Gastroesophageal sphincter (tissue), 4 donors: ENCODE data around the gene IDH3G. TPM values are rescaled to one million over a fixed set of nuclear protein-coding genes. Genes with fewer than 3 reads are reported as not detected.

Experiments used
- ATAC-seq: fragments of 150-250 bp; one replicate; pipeline ENCODE4 v1.9.1; 2016; ENCODE audit warnings: mild to moderate bottlenecking, moderate library complexity
- H3K27ac ChIP-seq, 4 donors: fragments of 200-600 bp; sonication (generic) in 3 of 4; 1 replicate in 3 of 4; 2 replicates in 1 of 4; pipeline ENCODE4 v1.5.1; 2016 to 2019
- H3K27me3 ChIP-seq: fragments of 200-600 bp; sonication (generic); one replicate; pipeline ENCODE4 v1.5.1; 2019
- H3K36me3 ChIP-seq, 2 donors: fragments of 200-600 bp; sonication (generic); one replicate each; pipeline ENCODE4 v1.5.1; 2019; ENCODE audit warnings: control low read depth in 1 of 2
- H3K4me1 ChIP-seq, 3 donors: fragments of 200-600 bp; sonication (generic); 1 replicate in 2 of 3; 2 replicates in 1 of 3; pipeline ENCODE4 v1.5.1; 2016 to 2019; ENCODE audit warnings: control low read depth in 2 of 3
- H3K4me3 ChIP-seq, 2 donors: fragments of 200-600 bp; sonication (generic); one replicate each; pipeline ENCODE4 v1.5.1; 2019; ENCODE audit warnings: mild to moderate bottlenecking in 1 of 2, moderate library complexity in 1 of 2
- H3K9me3 ChIP-seq, 3 donors: fragments of 200-600 bp; sonication (generic); one replicate each; pipeline ENCODE4 v1.5.1; 2017 to 2019; ENCODE audit warnings: control low read depth in 2 of 3
- EP300 ChIP-seq: sonication (generic); formaldehyde crosslinking; IDR thresholded peaks from one replicate; pipeline ENCODE4 v1.6.1; 2017; ENCODE audit warnings: antibody characterized with exemption, mild to moderate bottlenecking
- POLR2A ChIP-seq, 2 donors: fragments of 450-650 bp; IDR thresholded peaks; one replicate each; pipeline ENCODE4 v1.6.1; 2017; ENCODE audit warnings: antibody characterized with exemption in 2 of 2, mild to moderate bottlenecking in 2 of 2, moderate library complexity in 1 of 2
- POLR2AphosphoS5 ChIP-seq: sonication (generic); formaldehyde crosslinking; IDR thresholded peaks from one replicate; pipeline ENCODE4 v1.6.1; 2017; ENCODE audit warnings: antibody characterized with exemption
- WGBS, 2 donors: methylation state at CpG; one replicate each; pipeline ENCODE4 v1.1.5; 2018; ENCODE audit warnings: low coverage in 1 of 2; 5-methylcytosine and 5-hydroxymethylcytosine counted together
- total RNA-seq, 4 donors: library from RNA; depleted of rRNA; stranded (reverse); fragments of >200 nt; gene quantifications; one replicate each; pipeline ENCODE4 v1.1.0, GENCODE V29; 2016
- TF ChIP-seq, protein P1 (sequence below), 4 experiments: fragments of 200-600 bp in 2 of 4; fragments of 450-650 bp in 2 of 4; sonication (generic) in 1 of 4; IDR thresholded peaks; one replicate each; pipeline ENCODE4 v1.5.1; 2017 to 2019; ENCODE audit warnings: antibody characterized with exemption in 4 of 4, mild to moderate bottlenecking in 2 of 4, moderate library complexity in 2 of 4

The IDH3G gene
- 100 to 1,000 TPM in 1 of 4 donors, 10 to 100 TPM in 3; 55.5 to 104 (median 59.7) TPM for total RNA-seq

DNA sequence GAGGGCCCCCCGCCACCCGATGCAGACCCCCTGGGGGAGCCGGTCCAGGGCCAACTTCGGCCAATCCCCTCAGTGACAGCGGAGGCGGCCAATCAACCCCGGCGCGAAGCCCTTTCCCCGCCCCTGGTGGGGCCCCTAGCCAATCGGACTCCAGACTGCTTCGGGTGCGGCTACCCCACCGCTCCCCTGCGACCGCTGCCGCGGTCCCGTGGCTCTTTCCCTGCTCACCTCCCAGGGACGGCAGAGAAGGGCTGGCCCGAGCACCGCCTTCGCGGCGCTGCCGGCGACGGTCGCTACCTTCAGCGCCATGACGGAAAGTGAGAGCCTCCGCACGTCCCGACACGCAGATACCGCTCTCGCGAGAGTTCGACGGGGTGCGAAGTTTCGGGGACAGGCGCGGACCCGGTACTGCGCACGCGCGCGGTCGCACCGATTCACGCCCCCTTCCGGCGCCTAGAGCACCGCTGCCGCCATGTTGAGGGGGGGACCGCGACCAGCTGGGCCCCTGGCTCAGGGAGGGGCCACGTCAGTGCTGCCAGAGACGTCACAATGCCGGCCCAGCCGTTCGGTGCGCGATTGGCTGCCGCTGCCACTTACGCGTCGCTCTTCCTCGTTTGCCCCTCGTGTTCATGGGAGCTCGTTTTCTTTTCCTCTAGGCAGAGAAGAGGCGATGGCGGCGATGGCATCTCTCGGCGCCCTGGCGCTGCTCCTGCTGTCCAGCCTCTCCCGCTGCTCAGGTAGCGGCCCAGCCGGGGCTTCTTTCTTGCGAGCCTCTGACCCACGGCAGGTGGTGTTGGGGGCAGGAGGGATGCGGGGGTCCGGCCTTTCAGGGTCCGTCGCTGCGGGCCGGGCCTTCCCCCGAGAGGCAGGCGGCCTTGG lies at the start of gene IDH3G, which contains the start of gene SSR4:
Gene IDH3G (minus strand): TSS at position 358 of the 879 bp plus-strand sequence. CDS start 49 bp downstream, at position 309.
Gene SSR4 (plus strand): TSS at position 651 of the 879 bp plus-strand sequence. CDS start 20 bp downstream, at position 671.
- Histone ChIP-seq H3K36me3 (peaks cover 0 to 41% of the 10 kb centered on the region in 2 donors), H3K4me1 (peaks cover 0 to 54% (median 9%) of the 10 kb centered on the region in 3 donors), H3K27ac (peak within 1 kb of the TSS; percentile 92 to 96 (median 94)), H3K9me3 (no peaks in the 10 kb centered on the region), H3K27me3 (no peaks in the 10 kb centered on the region), H3K4me3 (peak within 1 kb of the TSS; percentile 66 to 73)
- WGBS, 2 donors, result 18% methylated on average over 12 of the region's 92 CpGs; no CpG with 5 or more reads in 1 of the 2 donors
- peak; percentile 95 for ATAC-seq
- TF ChIP-seq POLR2AphosphoS5, result peak; percentile 32
- TF ChIP-seq, protein P1, sequence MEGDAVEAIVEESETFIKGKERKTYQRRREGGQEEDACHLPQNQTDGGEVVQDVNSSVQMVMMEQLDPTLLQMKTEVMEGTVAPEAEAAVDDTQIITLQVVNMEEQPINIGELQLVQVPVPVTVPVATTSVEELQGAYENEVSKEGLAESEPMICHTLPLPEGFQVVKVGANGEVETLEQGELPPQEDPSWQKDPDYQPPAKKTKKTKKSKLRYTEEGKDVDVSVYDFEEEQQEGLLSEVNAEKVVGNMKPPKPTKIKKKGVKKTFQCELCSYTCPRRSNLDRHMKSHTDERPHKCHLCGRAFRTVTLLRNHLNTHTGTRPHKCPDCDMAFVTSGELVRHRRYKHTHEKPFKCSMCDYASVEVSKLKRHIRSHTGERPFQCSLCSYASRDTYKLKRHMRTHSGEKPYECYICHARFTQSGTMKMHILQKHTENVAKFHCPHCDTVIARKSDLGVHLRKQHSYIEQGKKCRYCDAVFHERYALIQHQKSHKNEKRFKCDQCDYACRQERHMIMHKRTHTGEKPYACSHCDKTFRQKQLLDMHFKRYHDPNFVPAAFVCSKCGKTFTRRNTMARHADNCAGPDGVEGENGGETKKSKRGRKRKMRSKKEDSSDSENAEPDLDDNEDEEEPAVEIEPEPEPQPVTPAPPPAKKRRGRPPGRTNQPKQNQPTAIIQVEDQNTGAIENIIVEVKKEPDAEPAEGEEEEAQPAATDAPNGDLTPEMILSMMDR (IDR thresholded peaks at IDR 0.05), result no peak
- peak; percentile 49 to 50 for TF ChIP-seq POLR2A (IDR thresholded peaks at IDR 0.05)

DNA sequence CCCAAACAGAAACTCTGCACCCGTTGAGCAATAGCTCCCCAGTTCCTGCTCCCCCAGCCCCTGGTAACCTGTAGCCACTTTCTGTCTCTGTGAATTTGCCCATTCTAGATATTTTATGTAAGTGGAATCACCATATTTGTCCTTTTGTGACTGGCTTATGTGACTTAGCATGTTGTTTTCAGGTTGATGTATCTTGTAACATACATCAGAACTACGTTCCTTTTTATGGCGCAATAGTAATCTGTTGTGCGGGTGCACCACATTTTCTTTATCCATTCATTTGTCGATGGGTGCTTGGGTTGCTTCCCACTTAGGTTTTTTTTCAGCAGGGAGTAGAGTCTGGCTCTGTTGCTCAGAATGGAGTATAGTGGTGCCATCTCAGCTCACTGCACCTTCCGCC lies 42.7 kb upstream of the IDH3G start:
- no peak for TF ChIP-seq POLR2AphosphoS5
- TF ChIP-seq, protein P1 (IDR thresholded peaks at IDR 0.05), result no peak
- TF ChIP-seq POLR2A (IDR thresholded peaks at IDR 0.05), result no peak
- no peak for TF ChIP-seq EP300
- Histone ChIP-seq H3K27me3 (peaks cover 5% of the 10 kb centered on the region), H3K4me3 (no peak overlapping the region), H3K9me3 (no peaks in the 10 kb centered on the region), H3K27ac (no peak overlapping the region), H3K36me3 (no peaks in the 10 kb centered on the region), H3K4me1 (no peaks in the 10 kb centered on the region)
- ATAC-seq, result no peak
- 86 to 89% methylated on average over 4 to 5 of the region's 6 CpGs for WGBS, 2 donors

DNA sequence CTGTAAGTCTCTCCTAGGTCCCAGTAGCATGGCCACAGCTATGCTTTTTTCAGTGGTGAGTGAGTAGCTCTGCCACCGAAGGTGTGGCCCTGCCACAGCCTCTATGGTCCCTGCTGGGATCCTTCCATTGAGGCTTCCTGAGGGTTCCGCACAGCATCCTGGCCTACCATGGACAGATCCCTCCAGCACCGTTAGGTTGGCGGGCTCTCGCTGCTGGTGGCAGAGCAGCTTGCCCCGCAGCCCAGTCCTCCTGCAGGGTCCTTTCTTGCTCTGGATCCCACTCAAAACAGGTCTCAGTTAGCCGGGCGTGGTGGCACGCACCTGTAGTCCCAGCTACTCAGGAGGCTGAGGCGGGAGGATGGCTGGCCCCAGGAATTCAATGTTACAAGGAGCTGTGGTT lies 38.6 kb upstream of the IDH3G start:
- Histone ChIP-seq H3K27me3 (no peaks in the 10 kb centered on the region), H3K36me3 (no peaks in the 10 kb centered on the region)
- WGBS, 2 donors, result no CpG with 5 or more reads among the region's 10 CpGs

DNA sequence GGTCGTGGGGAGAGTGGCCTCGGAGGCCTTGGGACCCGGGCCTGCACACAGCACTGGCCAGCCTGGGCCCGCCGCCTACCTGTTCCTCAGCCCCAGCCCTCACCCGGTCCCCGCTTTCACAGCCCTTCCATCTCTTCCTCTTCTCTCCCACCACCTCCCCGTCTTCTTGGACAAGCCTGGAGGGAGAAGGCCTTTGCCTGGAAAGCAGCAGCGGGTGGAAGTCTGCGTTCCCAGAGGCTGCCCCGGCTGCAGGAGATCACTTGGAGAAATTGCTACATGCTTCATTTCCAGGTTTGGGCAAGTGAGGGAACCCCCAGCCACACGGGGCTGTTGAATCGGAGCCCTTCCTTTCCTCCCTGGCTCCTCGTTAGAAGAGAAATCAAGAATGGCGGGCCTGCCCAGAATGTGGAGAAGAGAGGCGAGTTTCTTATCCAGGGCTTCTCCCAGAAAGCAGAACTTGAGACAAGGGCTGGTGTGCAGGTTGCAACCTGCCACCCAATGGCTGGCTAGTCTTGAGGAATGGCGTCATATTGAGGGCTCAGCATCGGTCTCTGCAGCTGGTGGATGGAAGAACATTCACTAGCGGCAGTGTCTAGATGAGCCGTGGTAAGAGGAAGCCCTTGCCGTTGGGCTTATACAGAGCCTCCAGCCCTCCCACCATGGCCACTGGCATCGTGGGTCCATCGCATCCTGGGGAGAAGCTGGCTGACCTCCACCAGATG lies 37.4 kb upstream of the IDH3G start:
- H3K4me1 ChIP-seq, result peaks cover 0 to 21% (median 0%) of the 10 kb centered on the region in 3 donors
- peak overlapping the region in 1 of 2 donors; percentile 60 for H3K4me3 ChIP-seq
- 67 to 69% methylated on average over 6 to 12 of the region's 23 CpGs for WGBS, 2 donors
- no peak for ATAC-seq
- no peaks in the 10 kb centered on the region for H3K9me3 ChIP-seq
- H3K27me3 ChIP-seq, result no peaks in the 10 kb centered on the region
- H3K27ac ChIP-seq, result no peak overlapping the region
- no peaks in the 10 kb centered on the region for H3K36me3 ChIP-seq
- TF ChIP-seq EP300, result no peak

More for the DNA sequence above, 38.6 kb upstream of the IDH3G start:
- TF ChIP-seq EP300 (no peak), POLR2AphosphoS5 (no peak), POLR2A (IDR thresholded peaks at IDR 0.05) (no peak)
- TF ChIP-seq, protein P1 (IDR thresholded peaks at IDR 0.05), result no peak
- Histone ChIP-seq H3K9me3 (no peaks in the 10 kb centered on the region), H3K27ac (no peak overlapping the region), H3K4me1 (peaks cover 0 to 21% (median 0%) of the 10 kb centered on the region in 3 donors), H3K4me3 (no peak overlapping the region)
- no peak for ATAC-seq
